Medulla oblongata (tissue), 1 donor: Measurements from ENCODE around the gene KIF2A.
"Not testable (repeated sequence)": the region's sequence is repeated elsewhere in the genome, so short reads cannot be mapped to it uniquely, and the experiment has no call there.

ENCODE experiments used
- DNase-seq: peaks from one replicate; pipeline ENCODE4 v3.0.0-alpha.2; 2015; ENCODE audit errors: extremely low spot score

KIF2A gene

GRCh38 chr5:62291829-62292228 is 14.2 kb upstream of the KIF2A start:
- DNase-seq: not testable (repeated sequence)

- DNase-seq: no peak
Measured at GRCh38 chr5:62296998-62297397, 9.0 kb upstream of the KIF2A start.

GRCh38 chr5:62298118-62298517 is 7.9 kb upstream of the KIF2A start:
- DNase-seq: no peak

- no peak for DNase-seq
Measured at GRCh38 chr5:62299101-62299500, 6.9 kb upstream of the KIF2A start.

GRCh38 chr5:62299600-62299999 is 6.4 kb upstream of the KIF2A start:
- DNase-seq: no peak

- no peak for DNase-seq
Measured at GRCh38 chr5:62305358-62305714, 670 bp upstream of the KIF2A start.

- DNase-seq: no peak
Measured at GRCh38 chr5:62306323-62306895, 403 bp downstream of the KIF2A start.

GRCh38 chr5:62306896-62307689 is 1.1 kb downstream of the KIF2A start:
- DNase-seq: peak; percentile 42

GRCh38 chr5:62308439-62308838 is 2.4 kb downstream of the KIF2A start:
- no peak for DNase-seq

- no peak for DNase-seq
Measured at GRCh38 chr5:62309107-62309506, 3.1 kb downstream of the KIF2A start.

GRCh38 chr5:62310426-62311143 is 4.6 kb downstream of the KIF2A start:
- no peak for DNase-seq

- no peak for DNase-seq
Measured at GRCh38 chr5:62312036-62312435, 6.0 kb downstream of the KIF2A start.

GRCh38 chr5:62312674-62313073 is 6.7 kb downstream of the KIF2A start:
- DNase-seq: no peak

GRCh38 chr5:62314213-62314830 is 8.3 kb downstream of the KIF2A start:
- no peak for DNase-seq

- no peak for DNase-seq
Measured at GRCh38 chr5:62315376-62316175, 9.6 kb downstream of the KIF2A start.

GRCh38 chr5:62316176-62316502 is 10.1 kb downstream of the KIF2A start:
- DNase-seq: no peak

GRCh38 chr5:62317810-62318209 is 11.8 kb downstream of the KIF2A start:
- DNase-seq: no peak

GRCh38 chr5:62322484-62322883 is 16.5 kb downstream of the KIF2A start:
- no peak for DNase-seq

- DNase-seq: no peak
Measured at GRCh38 chr5:62326302-62326701, 20.3 kb downstream of the KIF2A start.

- DNase-seq: no peak
Measured at GRCh38 chr5:62326702-62327101, 20.7 kb downstream of the KIF2A start.

GRCh38 chr5:62327138-62328053 is 21.4 kb downstream of the KIF2A start:
- DNase-seq: no peak
